ENCODE results near the gene WNT5A.

- TF ChIP-seq CTCF (IDR thresholded peaks at IDR 0.05) (peak in 2 of 4 experiments; percentile 31 to 32), POLR2A (IDR thresholded peaks at IDR 0.05) (no peak)
Observed at GRCh38 chr3:55481744-55482495, 5.2 kb downstream of the WNT5A start.

Data from uterus (tissue), 2 donors.